OCI-LY1 (cell line): Measurements from ENCODE around the gene EMCN.

Experiments used
- H2AFZ ChIP-seq: fragments of 200-600 bp; sonication (generic), shearing (Covaris generic); 2 replicates; pipeline ENCODE4 v1.6.0; 2014; ENCODE audit warnings: antibody characterized with exemption, mild to moderate bottlenecking, low read length
- H3F3A ChIP-seq: fragments of 200-600 bp; sonication (generic), shearing (Covaris generic); 2 replicates; pipeline ENCODE4 v1.6.0; 2014; ENCODE audit warnings: mild to moderate bottlenecking, antibody characterized with exemption, low read length, moderate library complexity; ENCODE audit not compliant: insufficient read depth
- H3K27ac ChIP-seq: fragments of 200-600 bp; sonication (generic); 2 replicates; pipeline ENCODE4 v1.5.1; 2014; ENCODE audit warnings: low read length, mixed run types, mild to moderate bottlenecking, low read depth; ENCODE audit not compliant: poor library complexity, severe bottlenecking
- H3K27me3 ChIP-seq: fragments of 200-600 bp; sonication (generic); 2 replicates; pipeline ENCODE4 v1.6.0; 2014; ENCODE audit warnings: antibody characterized with exemption, mild to moderate bottlenecking, low read length, moderate library complexity; ENCODE audit not compliant: insufficient read depth
- H3K36me3 ChIP-seq: fragments of 200-600 bp; sonication (generic); 2 replicates; pipeline ENCODE4 v1.6.1; 2014; ENCODE audit warnings: mild to moderate bottlenecking, antibody characterized with exemption, low read length, moderate library complexity, mixed read lengths; ENCODE audit not compliant: insufficient read depth
- H3K4me1 ChIP-seq: fragments of 200-600 bp; sonication (generic); 2 replicates; pipeline ENCODE4 v1.5.1; 2014; ENCODE audit warnings: mild to moderate bottlenecking, low read length, moderate library complexity; ENCODE audit not compliant: insufficient read depth, severe bottlenecking
- H3K4me2 ChIP-seq: fragments of 200-600 bp; sonication (generic), shearing (Covaris generic); 2 replicates; pipeline ENCODE4 v1.6.1; 2014; ENCODE audit warnings: low read length
- H3K4me3 ChIP-seq: fragments of 200-600 bp; sonication (generic); 2 replicates; pipeline ENCODE4 v1.5.1; 2014; ENCODE audit warnings: low read length, low read depth, mild to moderate bottlenecking, mixed read lengths; ENCODE audit not compliant: poor library complexity, severe bottlenecking
- H3K79me2 ChIP-seq: fragments of 200-600 bp; shearing (Covaris generic); 2 replicates; pipeline ENCODE4 v1.6.1; 2016; ENCODE audit warnings: mixed run types, low read length, mixed read lengths; ENCODE audit not compliant: insufficient read depth
- H3K9ac ChIP-seq: fragments of 200-600 bp; sonication (generic), shearing (Covaris generic); 2 replicates; pipeline ENCODE4 v1.6.1; 2014; ENCODE audit warnings: mild to moderate bottlenecking, low read length, mixed read lengths
- H3K9me2 ChIP-seq: fragments of 200-600 bp; sonication (generic), shearing (Covaris generic); 2 replicates; pipeline ENCODE4 v1.6.1; 2014; ENCODE audit warnings: low read depth, mild to moderate bottlenecking, low read length, mixed read lengths
- H3K9me3 ChIP-seq: fragments of 200-600 bp; shearing (Covaris generic); 2 replicates; pipeline ENCODE4 v1.6.1; 2014; ENCODE audit warnings: low read length, mixed read lengths
- H4K20me1 ChIP-seq: fragments of 200-600 bp; sonication (generic), shearing (Covaris generic); 2 replicates; pipeline ENCODE4 v1.6.0; 2016; ENCODE audit warnings: mild to moderate bottlenecking, low read length; ENCODE audit not compliant: insufficient read depth
- EZH2 ChIP-seq: fragments of 200-600 bp; sonication (generic), shearing (Covaris generic); IDR thresholded peaks from 2 replicates; pipeline ENCODE4 v1.8.0; 2017; ENCODE audit warnings: borderline replicate concordance, mixed run types, mild to moderate bottlenecking, antibody characterized with exemption, low read length, moderate library complexity, mixed read lengths
- TF ChIP-seq, protein P1 (sequence below): fragments of 200-600 bp; sonication (generic), shearing (Covaris generic); IDR thresholded peaks from 2 replicates; pipeline ENCODE4 v1.5.1; 2017; ENCODE audit warnings: mild to moderate bottlenecking, antibody characterized with exemption, low read length, moderate library complexity, mixed read lengths

Gene EMCN

DNA sequence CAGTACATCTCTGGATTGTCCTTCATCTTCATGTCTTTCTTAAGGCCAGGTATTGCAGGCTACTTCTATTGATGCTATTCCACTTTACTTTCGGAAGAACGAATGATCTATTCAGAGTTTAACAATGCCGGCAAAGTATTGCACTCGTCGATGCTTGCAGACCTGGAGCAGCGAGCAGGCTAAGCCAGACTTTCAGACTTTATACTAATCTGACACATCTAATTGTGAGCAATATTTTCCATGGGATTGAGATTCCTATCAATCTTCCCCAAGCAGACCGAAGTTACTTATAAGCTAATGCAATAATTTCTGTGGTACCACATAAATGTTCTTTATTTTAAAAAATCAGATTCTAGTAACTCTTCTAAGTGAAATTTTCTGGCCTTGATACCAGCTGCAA lies 1.6 kb downstream of the EMCN start:
- H3K36me3 ChIP-seq = no peaks in the 10 kb centered on the region
- H2AFZ ChIP-seq = no peak overlapping the region
- H4K20me1 ChIP-seq = no peaks in the 10 kb centered on the region
- H3K4me1 ChIP-seq = no peaks in the 10 kb centered on the region
- H3K79me2 ChIP-seq = no peaks in the 10 kb centered on the region
- TF ChIP-seq EZH2 = no peak
- TF ChIP-seq, protein P1, sequence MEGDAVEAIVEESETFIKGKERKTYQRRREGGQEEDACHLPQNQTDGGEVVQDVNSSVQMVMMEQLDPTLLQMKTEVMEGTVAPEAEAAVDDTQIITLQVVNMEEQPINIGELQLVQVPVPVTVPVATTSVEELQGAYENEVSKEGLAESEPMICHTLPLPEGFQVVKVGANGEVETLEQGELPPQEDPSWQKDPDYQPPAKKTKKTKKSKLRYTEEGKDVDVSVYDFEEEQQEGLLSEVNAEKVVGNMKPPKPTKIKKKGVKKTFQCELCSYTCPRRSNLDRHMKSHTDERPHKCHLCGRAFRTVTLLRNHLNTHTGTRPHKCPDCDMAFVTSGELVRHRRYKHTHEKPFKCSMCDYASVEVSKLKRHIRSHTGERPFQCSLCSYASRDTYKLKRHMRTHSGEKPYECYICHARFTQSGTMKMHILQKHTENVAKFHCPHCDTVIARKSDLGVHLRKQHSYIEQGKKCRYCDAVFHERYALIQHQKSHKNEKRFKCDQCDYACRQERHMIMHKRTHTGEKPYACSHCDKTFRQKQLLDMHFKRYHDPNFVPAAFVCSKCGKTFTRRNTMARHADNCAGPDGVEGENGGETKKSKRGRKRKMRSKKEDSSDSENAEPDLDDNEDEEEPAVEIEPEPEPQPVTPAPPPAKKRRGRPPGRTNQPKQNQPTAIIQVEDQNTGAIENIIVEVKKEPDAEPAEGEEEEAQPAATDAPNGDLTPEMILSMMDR = no peak
- no peak overlapping the region for H3K4me3 ChIP-seq
- no peak overlapping the region for H3K27ac ChIP-seq
- no peaks in the 10 kb centered on the region for H3K27me3 ChIP-seq
- H3K9ac ChIP-seq = no peak overlapping the region
- no peaks in the 10 kb centered on the region for H3K9me3 ChIP-seq
- no peaks in the 10 kb centered on the region for H3K9me2 ChIP-seq
- H3K4me2 ChIP-seq = no peak overlapping the region
- H3F3A ChIP-seq = no peaks in the 10 kb centered on the region

- Histone ChIP-seq H3K27me3 (no peaks in the 10 kb centered on the region), H3K79me2 (no peaks in the 10 kb centered on the region), H3K36me3 (no peaks in the 10 kb centered on the region), H3K4me3 (no peak overlapping the region), H3K9me2 (no peaks in the 10 kb centered on the region), H3K9me3 (no peaks in the 10 kb centered on the region), H3K4me1 (no peaks in the 10 kb centered on the region), H2AFZ (no peak overlapping the region), H3K27ac (no peak overlapping the region), H3F3A (no peaks in the 10 kb centered on the region), H3K9ac (no peak overlapping the region), H3K4me2 (no peak overlapping the region), H4K20me1 (no peaks in the 10 kb centered on the region)
- TF ChIP-seq, protein P1 = no peak
- no peak for TF ChIP-seq EZH2
These were observed 5.9 kb downstream of the EMCN start for GRCh38 chr4:100511896-100512295.

- H3F3A ChIP-seq = no peaks in the 10 kb centered on the region
- no peak for TF ChIP-seq EZH2
- TF ChIP-seq, protein P1 = no peak
- no peaks in the 10 kb centered on the region for H3K36me3 ChIP-seq
- H3K9me3 ChIP-seq = no peaks in the 10 kb centered on the region
- H3K4me2 ChIP-seq = no peak overlapping the region
- no peak overlapping the region for H2AFZ ChIP-seq
- H3K27ac ChIP-seq = no peak overlapping the region
- H3K9me2 ChIP-seq = no peaks in the 10 kb centered on the region
- no peaks in the 10 kb centered on the region for H4K20me1 ChIP-seq
- no peak overlapping the region for H3K4me3 ChIP-seq
- H3K79me2 ChIP-seq = no peaks in the 10 kb centered on the region
- H3K27me3 ChIP-seq = no peaks in the 10 kb centered on the region
- H3K4me1 ChIP-seq = no peaks in the 10 kb centered on the region
- no peak overlapping the region for H3K9ac ChIP-seq
These were observed 7.3 kb downstream of the EMCN start for GRCh38 chr4:100510551-100510950.
